SK-N-SH (cell line): ENCODE results near the gene TRHDE. TPM values are rescaled to one million over a fixed set of nuclear protein-coding genes. Genes with fewer than 3 reads are reported as not detected.

ENCODE experiments used
- CTCF ChIA-PET: fragments of 300-600, 350-600 bp; formaldehyde crosslinking; extraction: SDS; loops from one replicate; lab custom pipeline; 2021; lab: Yijun Ruan, JAX
- POLR2A ChIA-PET: fragments of 350-600 bp; sonication (Branson Sonifier 250); formaldehyde crosslinking; extraction: SDS; loops from one replicate; lab custom pipeline; 2020; ENCODE audit warnings: antibody characterized with exemption, inconsistent platforms; lab: Yijun Ruan, JAX
- DNase-seq: peaks from one replicate; pipeline ENCODE4 v3.0.0; 2012
- H2AFZ ChIP-seq: fragments of 200-600 bp; sonication (generic); 2 replicates; pipeline ENCODE4 v1.8.1; 2016; ENCODE audit warnings: antibody characterized with exemption, mild to moderate bottlenecking, low read depth
- H3F3A ChIP-seq: fragments of 200-600 bp; sonication (generic); replicated peaks from 2 replicates; pipeline ENCODE3; 2016; ENCODE audit warnings: antibody characterized with exemption, mild to moderate bottlenecking; ENCODE audit not compliant: insufficient read depth
- H3K27ac ChIP-seq, 2 experiments: fragments of 200-500 bp in 1 of 2; fragments of 200-600 bp in 1 of 2; sonication (Bioruptor generic) in 1 of 2; sonication (generic), shearing (Covaris generic) in 1 of 2; 2 replicates each; pipeline versions ENCODE4 v1.5.1 to v1.6.1; 2014 to 2016; ENCODE audit warnings: low read depth in 2 of 2, inconsistent platforms in 1 of 2, low read length in 1 of 2, mild to moderate bottlenecking in 1 of 2, mixed read lengths in 1 of 2
- H3K27me3 ChIP-seq: fragments of 200-600 bp; sonication (generic), shearing (Covaris generic); 2 replicates; pipeline ENCODE4 v1.6.1; 2016; ENCODE audit warnings: mixed run types; ENCODE audit not compliant: insufficient read depth
- H3K36me3 ChIP-seq, 2 experiments: fragments of 200-500 bp in 1 of 2; fragments of 200-600 bp in 1 of 2; sonication (Bioruptor generic) in 1 of 2; sonication (generic) in 1 of 2; replicated peaks in 1 of 2; 2 replicates each; pipeline versions ENCODE3 to v1.5.1; 2014 to 2016; ENCODE audit warnings: low read length in 1 of 2, mild to moderate bottlenecking in 1 of 2; ENCODE audit not compliant: insufficient read depth in 2 of 2, control insufficient read depth in 1 of 2
- H3K4me1 ChIP-seq, 2 experiments: fragments of 200-500 bp in 1 of 2; fragments of 200-600 bp in 1 of 2; sonication (Bioruptor generic) in 1 of 2; sonication (generic), shearing (Covaris generic) in 1 of 2; 2 replicates each; pipeline versions ENCODE4 v1.5.1 to v1.6.1; 2014 to 2016; ENCODE audit warnings: low read depth in 1 of 2, low read length in 1 of 2, mixed run types in 1 of 2; ENCODE audit not compliant: insufficient read depth in 2 of 2, control insufficient read depth in 1 of 2
- H3K4me2 ChIP-seq: fragments of 200-600 bp; sonication (generic), shearing (Covaris generic); 2 replicates; pipeline ENCODE4 v1.6.1; 2017; ENCODE audit warnings: mixed run types
- H3K4me3 ChIP-seq, 2 experiments: fragments of 200-500 bp in 1 of 2; fragments of 200-600 bp in 1 of 2; sonication (Bioruptor generic) in 1 of 2; sonication (generic), shearing (Covaris generic) in 1 of 2; 2 replicates each; pipeline versions ENCODE4 v1.5.1 to v1.8.1; 2014 to 2016; ENCODE audit warnings: low read depth in 2 of 2, inconsistent platforms in 1 of 2, low read length in 1 of 2, mild to moderate bottlenecking in 1 of 2, mixed read lengths in 1 of 2, moderate library complexity in 1 of 2
- H3K79me2 ChIP-seq: fragments of 200-600 bp; sonication (generic); 2 replicates; pipeline ENCODE4 v1.8.1; 2017; ENCODE audit warnings: mild to moderate bottlenecking; ENCODE audit not compliant: insufficient read depth
- H3K9ac ChIP-seq: fragments of 200-600 bp; sonication (generic); 2 replicates; pipeline ENCODE4 v1.6.1; 2017; ENCODE audit warnings: mixed run types
- H3K9me2 ChIP-seq: fragments of 200-600 bp; sonication (generic); 2 replicates; pipeline ENCODE4 v1.6.1; 2017; ENCODE audit warnings: mixed run types
- H3K9me3 ChIP-seq: fragments of 200-600 bp; sonication (generic); 2 replicates; pipeline ENCODE4 v1.6.1; 2017; ENCODE audit warnings: mixed run types, mild to moderate bottlenecking, moderate library complexity
- H4K20me1 ChIP-seq: fragments of 200-600 bp; sonication (generic); 2 replicates; pipeline ENCODE4 v1.6.1; 2017; ENCODE audit warnings: mild to moderate bottlenecking, mixed run types; ENCODE audit not compliant: insufficient read depth
- CHD2 ChIP-seq: fragments of 150-350 bp; IDR thresholded peaks from 2 replicates; pipeline ENCODE4 v1.6.1; 2018; ENCODE audit warnings: low read length; ENCODE audit not compliant: partially characterized antibody
- CTCF ChIP-seq: fragments of 200-600 bp; sonication (generic); IDR thresholded peaks from 2 replicates; pipeline ENCODE4 v1.6.1; 2017; ENCODE audit warnings: antibody characterized with exemption, mild to moderate bottlenecking, moderate library complexity
- ELF1 ChIP-seq: IDR thresholded peaks from 2 replicates; pipeline ENCODE4 v1.4.0; 2012
- EZH2phosphoT487 ChIP-seq: fragments of 200-600 bp; sonication (generic); IDR thresholded peaks from 2 replicates; pipeline ENCODE4 v1.6.1; 2017; ENCODE audit warnings: low read depth, mixed run types, mild to moderate bottlenecking, antibody characterized with exemption, moderate library complexity, borderline replicate concordance
- FOSL2 ChIP-seq: IDR thresholded peaks from 2 replicates; pipeline ENCODE4 v1.4.0; 2012; ENCODE audit warnings: low read depth, mild to moderate bottlenecking, moderate library complexity, borderline replicate concordance
- FOXJ3 ChIP-seq: sonication (generic); formaldehyde crosslinking; IDR thresholded peaks from 2 replicates; pipeline ENCODE4 v1.5.1; 2020; ENCODE audit warnings: mild to moderate bottlenecking, missing genetic modification reagents
- FOXM1 ChIP-seq: IDR thresholded peaks from 2 replicates; pipeline ENCODE4 v1.4.0; 2012; ENCODE audit warnings: low read depth, mild to moderate bottlenecking
- IRF3 ChIP-seq: fragments of 150-350 bp; IDR thresholded peaks from 2 replicates; pipeline ENCODE4 v1.6.1; 2016; ENCODE audit warnings: mild to moderate bottlenecking, low read depth, low read length
- JUND ChIP-seq: IDR thresholded peaks from 2 replicates; pipeline ENCODE4 v1.4.0; 2012
- MAX ChIP-seq: IDR thresholded peaks from 2 replicates; pipeline ENCODE4 v1.4.0; 2012; ENCODE audit warnings: low read depth
- MEF2A ChIP-seq: IDR thresholded peaks from 2 replicates; pipeline ENCODE4 v1.4.0; 2012; ENCODE audit warnings: low read depth, borderline replicate concordance
- MXI1 ChIP-seq: IDR thresholded peaks from 2 replicates; pipeline ENCODE4 v1.6.1; 2012; ENCODE audit warnings: mild to moderate bottlenecking, low read depth, low read length, improper control_type of control experiment
- NFIC ChIP-seq: IDR thresholded peaks from 2 replicates; pipeline ENCODE4 v1.4.0; 2012; ENCODE audit warnings: borderline replicate concordance
- NRF1 ChIP-seq: IDR thresholded peaks from 2 replicates; pipeline ENCODE4 v1.6.1; 2012; ENCODE audit warnings: low read depth, mild to moderate bottlenecking, low read length
- POLR2AphosphoS5 ChIP-seq: IDR thresholded peaks from 2 replicates; pipeline ENCODE4 v1.6.1; 2012; ENCODE audit warnings: low read depth, low read length
- RFX5 ChIP-seq: IDR thresholded peaks from 2 replicates; pipeline ENCODE4 v1.6.1; 2012; ENCODE audit warnings: mild to moderate bottlenecking, improper control_type of control experiment, low read length
- RXRA ChIP-seq: IDR thresholded peaks from 2 replicates; pipeline ENCODE4 v1.4.0; 2012; ENCODE audit warnings: low read depth, mild to moderate bottlenecking, borderline replicate concordance
- SIN3A ChIP-seq: IDR thresholded peaks from 2 replicates; pipeline ENCODE4 v1.6.1; 2012; ENCODE audit warnings: low read depth, mild to moderate bottlenecking, low read length, moderate library complexity, borderline replicate concordance
- SMC3 ChIP-seq: IDR thresholded peaks from 2 replicates; pipeline ENCODE4 v1.6.1; 2012; ENCODE audit warnings: low read depth, low read length, improper control_type of control experiment
- TEAD4 ChIP-seq: IDR thresholded peaks from 2 replicates; pipeline ENCODE4 v1.4.0; 2012; ENCODE audit warnings: mild to moderate bottlenecking, borderline replicate concordance; ENCODE audit not compliant: insufficient read depth
- USF2 ChIP-seq: fragments of 150-350 bp; IDR thresholded peaks from 2 replicates; pipeline ENCODE4 v1.6.1; 2017; ENCODE audit warnings: antibody characterized with exemption, low read length, low read depth, borderline replicate concordance
- ZBTB33 ChIP-seq: IDR thresholded peaks from 2 replicates; pipeline ENCODE4 v1.4.0; 2012; ENCODE audit warnings: low read depth, borderline replicate concordance
- WGBS: methylation state at CpG from one replicate; pipeline ENCODE4 v1.1.6; 2017; ENCODE audit warnings: low lambda C conversion rate; 5-methylcytosine and 5-hydroxymethylcytosine counted together
- polyA plus RNA-seq, 3 experiments: library from polyadenylated mRNA; depleted of rRNA; stranded (reverse); fragments of >200 nt; gene quantifications; 2 replicates each; pipeline ENCODE4 v1.2.3, GENCODE V29; 2012

TRHDE gene
- polyA plus RNA-seq, 1 of the 3 experiments (the other 2 are of a cell fraction): 0.46 TPM

- no peak for TF ChIP-seq EZH2phosphoT487
- no peak for TF ChIP-seq POLR2AphosphoS5
- no peak for TF ChIP-seq ZBTB33
- no peak for TF ChIP-seq ELF1
- no peak for TF ChIP-seq MAX
- TF ChIP-seq NFIC: no peak
- no peak for TF ChIP-seq TEAD4
- TF ChIP-seq CHD2: no peak
- TF ChIP-seq SMC3: no peak
- TF ChIP-seq NRF1: no peak
- TF ChIP-seq RXRA: no peak
- no peak for TF ChIP-seq FOXM1
- no peak for TF ChIP-seq RFX5
- no peak for TF ChIP-seq IRF3
- no peak for TF ChIP-seq MEF2A
- Histone ChIP-seq H3F3A (no peaks in the 10 kb centered on the region), H4K20me1 (no peaks in the 10 kb centered on the region), H3K36me3 (no peaks in the 10 kb centered on the region), H3K9ac (no peak overlapping the region), H3K9me3 (no peaks in the 10 kb centered on the region), H3K27me3 (no peaks in the 10 kb centered on the region), H3K27ac (no peak overlapping the region), H3K4me3 (no peak overlapping the region), H3K4me1 (peaks cover 0 to 3% of the 10 kb centered on the region in 2 experiments; a peak in 1 of 4 replicates), H2AFZ (no peak overlapping the region), H3K79me2 (no peaks in the 10 kb centered on the region), H3K9me2 (no peaks in the 10 kb centered on the region), H3K4me2 (no peak overlapping the region)
- CTCF ChIA-PET: no interaction called here
- POLR2A ChIA-PET: no interaction called here
- 37% methylated on average over 2 of the region's 2 CpGs for WGBS
- DNase-seq: no peak
These were observed 170.0 kb downstream of the TRHDE start for GRCh38 chr12:72442217-72442616.

GRCh38 chr12:72444125-72444524, 172.0 kb downstream of the TRHDE start:
- POLR2A ChIA-PET: no interaction called here
- Histone ChIP-seq H4K20me1 (no peaks in the 10 kb centered on the region), H3F3A (no peaks in the 10 kb centered on the region), H3K9ac (no peak overlapping the region), H3K9me2 (no peaks in the 10 kb centered on the region), H3K9me3 (no peaks in the 10 kb centered on the region), H3K36me3 (no peaks in the 10 kb centered on the region), H3K27me3 (no peaks in the 10 kb centered on the region), H2AFZ (no peak overlapping the region), H3K4me1 (peaks cover 0 to 3% of the 10 kb centered on the region in 2 experiments; a peak in 1 of 4 replicates), H3K4me3 (no peak overlapping the region), H3K27ac (no peak overlapping the region), H3K79me2 (no peaks in the 10 kb centered on the region), H3K4me2 (no peak overlapping the region)
- no peak for DNase-seq
- CTCF ChIA-PET: no interaction called here
- TF ChIP-seq CTCF: no peak
- TF ChIP-seq RFX5: no peak
- TF ChIP-seq SIN3A: no peak
- no peak for TF ChIP-seq FOXJ3 (CRISPR knock-in tag)
- no peak for TF ChIP-seq FOSL2
- TF ChIP-seq USF2: no peak
- TF ChIP-seq MXI1: no peak
- TF ChIP-seq EZH2phosphoT487: no peak
- TF ChIP-seq FOXM1: no peak
- no peak for TF ChIP-seq IRF3
- TF ChIP-seq MAX: no peak
- no peak for TF ChIP-seq JUND
